HEK293 (cell line): ENCODE results near the gene CYRIA.

ENCODE experiments used
- GLI4 ChIP-seq: fragments of 450-650 bp; formaldehyde crosslinking; IDR thresholded peaks from 2 replicates; pipeline ENCODE4 v1.5.1; 2016; ENCODE audit warnings: missing biosample characterization, missing genetic modification characterization
- ZBTB20 ChIP-seq: fragments of 450-650 bp; formaldehyde crosslinking; IDR thresholded peaks from 2 replicates; pipeline ENCODE4 v1.5.1; 2016; ENCODE audit warnings: missing biosample characterization, missing genetic modification characterization
- ZNF10 ChIP-seq: fragments of 450-650 bp; formaldehyde crosslinking; IDR thresholded peaks from 2 replicates; pipeline ENCODE4 v1.5.1; 2017; ENCODE audit warnings: missing biosample characterization, missing genetic modification characterization
- ZNF19 ChIP-seq: fragments of 450-650 bp; formaldehyde crosslinking; IDR thresholded peaks from 2 replicates; pipeline ENCODE4; 2016; ENCODE audit warnings: missing biosample characterization, missing genetic modification characterization, low read depth
- ZNF24 ChIP-seq: fragments of 450-650 bp; formaldehyde crosslinking; IDR thresholded peaks from 2 replicates; pipeline ENCODE4 v1.5.1; 2016; ENCODE audit warnings: missing biosample characterization, missing genetic modification characterization
- ZNF529 ChIP-seq: fragments of 450-650 bp; formaldehyde crosslinking; IDR thresholded peaks from 2 replicates; pipeline ENCODE4 v1.5.1; 2017; ENCODE audit warnings: missing genetic modification characterization, missing biosample characterization; ENCODE audit not compliant: insufficient replicate concordance
- ZNF549 ChIP-seq: fragments of 450-650 bp; IDR thresholded peaks from 2 replicates; pipeline ENCODE4 v1.5.1; 2018; ENCODE audit warnings: missing biosample characterization, missing genetic modification characterization, mild to moderate bottlenecking, inconsistent platforms, moderate library complexity
- TF ChIP-seq, protein P1 (sequence below): fragments of 450-650 bp; formaldehyde crosslinking; IDR thresholded peaks from 2 replicates; pipeline ENCODE4 v1.5.1; 2016; ENCODE audit warnings: missing biosample characterization, missing genetic modification characterization
- TF ChIP-seq, protein P2 (sequence below): fragments of 450-650 bp; formaldehyde crosslinking; IDR thresholded peaks from 2 replicates; pipeline ENCODE4 v1.5.1; 2016; ENCODE audit warnings: missing biosample characterization, missing genetic modification characterization
- TF ChIP-seq, protein P3 (sequence below): fragments of 450-650 bp; formaldehyde crosslinking; IDR thresholded peaks from 2 replicates; pipeline ENCODE4 v1.5.1; 2016; ENCODE audit warnings: missing biosample characterization, missing genetic modification characterization

DNA sequence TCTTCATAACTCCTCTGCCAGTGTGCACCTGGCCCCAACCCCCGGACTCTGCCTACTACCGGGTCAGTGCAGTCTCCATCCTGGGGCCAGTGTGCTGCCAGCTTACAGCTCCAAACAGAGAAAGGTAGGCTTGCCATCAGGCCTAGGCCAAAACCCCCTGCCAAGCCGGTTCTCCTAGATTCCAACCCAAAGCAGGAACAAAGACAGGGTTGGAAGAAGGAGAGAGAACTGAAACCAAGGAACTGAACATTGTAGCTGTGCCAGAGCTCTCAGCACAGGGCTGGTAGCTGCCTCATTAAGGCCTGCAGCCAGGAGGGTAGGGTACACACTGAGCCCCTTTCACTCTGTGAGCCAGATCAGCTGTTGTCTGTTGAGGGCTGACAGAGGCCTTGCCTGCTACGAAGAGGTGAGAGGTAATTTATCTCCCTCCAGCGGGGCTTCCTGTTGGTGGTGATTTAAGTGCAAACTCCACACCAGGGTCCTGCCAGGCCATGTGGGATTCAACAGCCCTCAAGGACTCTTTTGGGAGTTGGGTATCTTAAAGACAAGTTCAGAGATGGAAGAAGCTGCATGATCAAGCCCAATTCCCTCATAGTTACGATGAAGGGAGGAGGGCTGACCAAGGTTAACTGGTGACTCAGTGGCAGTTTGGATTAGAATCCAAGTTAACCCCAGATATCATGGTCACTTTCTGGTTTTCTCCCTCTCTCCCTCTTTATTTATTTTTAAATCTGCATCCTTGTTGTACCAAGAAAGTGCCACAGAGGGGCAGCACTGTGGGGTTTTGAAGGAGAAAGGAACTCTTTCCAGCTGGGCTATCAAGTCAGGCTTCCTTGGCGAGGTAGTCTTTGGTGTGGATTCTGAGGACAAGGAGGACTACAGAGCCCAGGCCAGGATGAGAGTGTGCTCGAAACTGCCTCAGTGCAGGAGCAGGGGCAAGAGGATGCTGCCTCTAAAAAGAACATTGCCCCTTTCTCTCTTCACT, 48.1 kb downstream of the CYRIA start:
- TF ChIP-seq, protein P1, sequence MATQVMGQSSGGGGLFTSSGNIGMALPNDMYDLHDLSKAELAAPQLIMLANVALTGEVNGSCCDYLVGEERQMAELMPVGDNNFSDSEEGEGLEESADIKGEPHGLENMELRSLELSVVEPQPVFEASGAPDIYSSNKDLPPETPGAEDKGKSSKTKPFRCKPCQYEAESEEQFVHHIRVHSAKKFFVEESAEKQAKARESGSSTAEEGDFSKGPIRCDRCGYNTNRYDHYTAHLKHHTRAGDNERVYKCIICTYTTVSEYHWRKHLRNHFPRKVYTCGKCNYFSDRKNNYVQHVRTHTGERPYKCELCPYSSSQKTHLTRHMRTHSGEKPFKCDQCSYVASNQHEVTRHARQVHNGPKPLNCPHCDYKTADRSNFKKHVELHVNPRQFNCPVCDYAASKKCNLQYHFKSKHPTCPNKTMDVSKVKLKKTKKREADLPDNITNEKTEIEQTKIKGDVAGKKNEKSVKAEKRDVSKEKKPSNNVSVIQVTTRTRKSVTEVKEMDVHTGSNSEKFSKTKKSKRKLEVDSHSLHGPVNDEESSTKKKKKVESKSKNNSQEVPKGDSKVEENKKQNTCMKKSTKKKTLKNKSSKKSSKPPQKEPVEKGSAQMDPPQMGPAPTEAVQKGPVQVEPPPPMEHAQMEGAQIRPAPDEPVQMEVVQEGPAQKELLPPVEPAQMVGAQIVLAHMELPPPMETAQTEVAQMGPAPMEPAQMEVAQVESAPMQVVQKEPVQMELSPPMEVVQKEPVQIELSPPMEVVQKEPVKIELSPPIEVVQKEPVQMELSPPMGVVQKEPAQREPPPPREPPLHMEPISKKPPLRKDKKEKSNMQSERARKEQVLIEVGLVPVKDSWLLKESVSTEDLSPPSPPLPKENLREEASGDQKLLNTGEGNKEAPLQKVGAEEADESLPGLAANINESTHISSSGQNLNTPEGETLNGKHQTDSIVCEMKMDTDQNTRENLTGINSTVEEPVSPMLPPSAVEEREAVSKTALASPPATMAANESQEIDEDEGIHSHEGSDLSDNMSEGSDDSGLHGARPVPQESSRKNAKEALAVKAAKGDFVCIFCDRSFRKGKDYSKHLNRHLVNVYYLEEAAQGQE (tag by site-specific recombination): no peak
- no peak for TF ChIP-seq ZNF24 (tag by site-specific recombination)
- no peak for TF ChIP-seq ZBTB20 (tag by site-specific recombination)
- TF ChIP-seq ZNF549 (tag by site-specific recombination): no peak
- no peak for TF ChIP-seq ZNF10 (tag by site-specific recombination)
- TF ChIP-seq, protein P2, sequence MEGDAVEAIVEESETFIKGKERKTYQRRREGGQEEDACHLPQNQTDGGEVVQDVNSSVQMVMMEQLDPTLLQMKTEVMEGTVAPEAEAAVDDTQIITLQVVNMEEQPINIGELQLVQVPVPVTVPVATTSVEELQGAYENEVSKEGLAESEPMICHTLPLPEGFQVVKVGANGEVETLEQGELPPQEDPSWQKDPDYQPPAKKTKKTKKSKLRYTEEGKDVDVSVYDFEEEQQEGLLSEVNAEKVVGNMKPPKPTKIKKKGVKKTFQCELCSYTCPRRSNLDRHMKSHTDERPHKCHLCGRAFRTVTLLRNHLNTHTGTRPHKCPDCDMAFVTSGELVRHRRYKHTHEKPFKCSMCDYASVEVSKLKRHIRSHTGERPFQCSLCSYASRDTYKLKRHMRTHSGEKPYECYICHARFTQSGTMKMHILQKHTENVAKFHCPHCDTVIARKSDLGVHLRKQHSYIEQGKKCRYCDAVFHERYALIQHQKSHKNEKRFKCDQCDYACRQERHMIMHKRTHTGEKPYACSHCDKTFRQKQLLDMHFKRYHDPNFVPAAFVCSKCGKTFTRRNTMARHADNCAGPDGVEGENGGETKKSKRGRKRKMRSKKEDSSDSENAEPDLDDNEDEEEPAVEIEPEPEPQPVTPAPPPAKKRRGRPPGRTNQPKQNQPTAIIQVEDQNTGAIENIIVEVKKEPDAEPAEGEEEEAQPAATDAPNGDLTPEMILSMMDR (tag by site-specific recombination): no peak
- TF ChIP-seq ZNF529 (tag by site-specific recombination): no peak
- TF ChIP-seq, protein P3, sequence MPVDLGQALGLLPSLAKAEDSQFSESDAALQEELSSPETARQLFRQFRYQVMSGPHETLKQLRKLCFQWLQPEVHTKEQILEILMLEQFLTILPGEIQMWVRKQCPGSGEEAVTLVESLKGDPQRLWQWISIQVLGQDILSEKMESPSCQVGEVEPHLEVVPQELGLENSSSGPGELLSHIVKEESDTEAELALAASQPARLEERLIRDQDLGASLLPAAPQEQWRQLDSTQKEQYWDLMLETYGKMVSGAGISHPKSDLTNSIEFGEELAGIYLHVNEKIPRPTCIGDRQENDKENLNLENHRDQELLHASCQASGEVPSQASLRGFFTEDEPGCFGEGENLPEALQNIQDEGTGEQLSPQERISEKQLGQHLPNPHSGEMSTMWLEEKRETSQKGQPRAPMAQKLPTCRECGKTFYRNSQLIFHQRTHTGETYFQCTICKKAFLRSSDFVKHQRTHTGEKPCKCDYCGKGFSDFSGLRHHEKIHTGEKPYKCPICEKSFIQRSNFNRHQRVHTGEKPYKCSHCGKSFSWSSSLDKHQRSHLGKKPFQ (tag by site-specific recombination): no peak
- no peak for TF ChIP-seq GLI4 (tag by site-specific recombination)
- TF ChIP-seq ZNF19 (tag by site-specific recombination): no peak
